ENCODE measurements around the gene EBLN1. TPM values are rescaled to one million over a fixed set of nuclear protein-coding genes. Genes with fewer than 3 reads are reported as not detected.
A peak's percentile ranks its signal among the peaks of the same experiment; 100 is the strongest.

The EBLN1 gene
- total and polyA plus RNA-seq, 2 of the 13 experiments (the other 11 are each of a cell fraction or from before 2014, with no cell fraction given), result not detected

GRCh38 chr10:22228943-22229801, 11.4 kb upstream of the EBLN1 start (continued):
- no peak for TF ChIP-seq MXD1 (CRISPR knock-in tag; IDR thresholded peaks at IDR 0.05)
- TF ChIP-seq ATRX (CRISPR knock-in tag; IDR thresholded peaks at IDR 0.05; ENCODE audit: borderline replicate concordance), result no peak
- TF ChIP-seq KDM5B (CRISPR knock-in tag; IDR thresholded peaks at IDR 0.05; ENCODE audit: borderline replicate concordance), result peak; percentile 80; the same call in 1 of the 2 replicates
- TF ChIP-seq NBN (conservative IDR thresholded peaks at IDR 0.05), result no peak
- TF ChIP-seq HOXD1 (CRISPR knock-in tag; IDR thresholded peaks at IDR 0.05), result no peak
- TF ChIP-seq ZNF251 (CRISPR knock-in tag; IDR thresholded peaks at IDR 0.05), result no peak
- TF ChIP-seq ZNF563 (CRISPR knock-in tag; IDR thresholded peaks at IDR 0.05), result peak; percentile 59; the same call in 1 of the 2 replicates
- no peak for TF ChIP-seq ZNF34 (CRISPR knock-in tag; IDR thresholded peaks at IDR 0.05; ENCODE audit: borderline replicate concordance)
- TF ChIP-seq FOXK1 (CRISPR knock-in tag; IDR thresholded peaks at IDR 0.05; ENCODE audit: borderline replicate concordance, low read depth), result peak; percentile 62; the same call in 1 of the 2 replicates
- TF ChIP-seq ZSCAN21 (CRISPR knock-in tag; IDR thresholded peaks at IDR 0.05; ENCODE audit: borderline replicate concordance), result no peak
- peak; percentile 76 for TF ChIP-seq MEIS1 (CRISPR knock-in tag; IDR thresholded peaks at IDR 0.05; ENCODE audit: borderline replicate concordance)
- TF ChIP-seq SATB2 (CRISPR knock-in tag; IDR thresholded peaks at IDR 0.05), result no peak
- no peak for TF ChIP-seq POGZ (CRISPR knock-in tag; IDR thresholded peaks at IDR 0.05)
- TF ChIP-seq ZNF503 (CRISPR knock-in tag; IDR thresholded peaks at IDR 0.05), result 0 out of 2 replicates have a peak, but pooled peaks have one; percentile 31
- TF ChIP-seq ZNF570 (CRISPR knock-in tag; IDR thresholded peaks at IDR 0.05; ENCODE audit: borderline replicate concordance), result no peak
- TF ChIP-seq DNMT3B (CRISPR knock-in tag; conservative IDR thresholded peaks at IDR 0.05), result no peak
- TF ChIP-seq MXD3 (CRISPR knock-in tag; IDR thresholded peaks at IDR 0.05), result peak; percentile 74; the same call in 1 of the 2 replicates
- TF ChIP-seq CBFB (CRISPR knock-in tag; IDR thresholded peaks at IDR 0.05), result 0 out of 2 replicates have a peak, but pooled peaks have one; percentile 24
- TF ChIP-seq RBAK (CRISPR knock-in tag; IDR thresholded peaks at IDR 0.05), result no peak
- no peak for TF ChIP-seq PBX3 (CRISPR knock-in tag; IDR thresholded peaks at IDR 0.05; ENCODE audit: borderline replicate concordance)
- no peak for TF ChIP-seq KLF9 (CRISPR knock-in tag; IDR thresholded peaks at IDR 0.05; ENCODE audit: low read depth)
- TF ChIP-seq MLX (CRISPR knock-in tag; IDR thresholded peaks at IDR 0.05), result no peak
- no peak for TF ChIP-seq TCF7L2 (IDR thresholded peaks at IDR 0.05; ENCODE audit: low read depth, low read length)
- TF ChIP-seq SSRP1 (CRISPR knock-in tag; IDR thresholded peaks at IDR 0.05), result no peak
